ENCODE results near the gene FAM221B.

GRCh38 chr9:35808433-35808832 lies 20.1 kb downstream of the FAM221B start:
- TF ChIP-seq CTCF (IDR thresholded peaks at IDR 0.05) (no peak), POLR2A (IDR thresholded peaks at IDR 0.05) (no peak)
